Activated CD8-positive, alpha-beta T cell treated with anti-CD3 and anti-CD28 coated beads, Interleukin-2, amount 10 ng/mL, durations not matched to agents 7 days and 5 days (primary cell): Measurements from ENCODE around the gene LIN52. TPM values are rescaled to one million over a fixed set of nuclear protein-coding genes. Genes with fewer than 3 reads are reported as not detected.

Experiments used
- ATAC-seq: fragments of 150-1000 bp; cut with Tn5 transposase; one replicate; pipeline ENCODE4 v1.10.0; 2021; ENCODE audit warnings: moderate library complexity
- CTCF ChIA-PET: fragments of 350-600 bp; sonication (Branson Sonifier 250); formaldehyde crosslinking; loops from one replicate; lab custom pipeline; 2021; ENCODE audit warnings: antibody characterized with exemption; lab: Charles Lee
- POLR2A ChIA-PET: fragments of 350-600 bp; sonication (Branson Sonifier 250); formaldehyde crosslinking; loops from one replicate; lab custom pipeline; 2021; ENCODE audit warnings: antibody characterized with exemption; lab: Charles Lee
- DNase-seq: peaks from one replicate; pipeline ENCODE4 v3.0.0-alpha.2; 2020
- H3K27ac Mint-ChIP-seq: one replicate; pipeline ENCODE4 v1.8.0; 2021; ENCODE audit warnings: mild to moderate bottlenecking, mixed read lengths
- H3K27me3 Mint-ChIP-seq: one replicate; pipeline ENCODE4 v1.8.0; 2021; ENCODE audit warnings: low read depth, mixed read lengths
- H3K36me3 Mint-ChIP-seq: one replicate; pipeline ENCODE4 v1.8.0; 2021; ENCODE audit warnings: low read depth, mixed read lengths
- H3K4me1 Mint-ChIP-seq: one replicate; pipeline ENCODE4 v1.8.0; 2021; ENCODE audit warnings: low read depth, mixed read lengths
- H3K4me3 Mint-ChIP-seq: one replicate; pipeline ENCODE4 v1.8.0; 2021; ENCODE audit warnings: mild to moderate bottlenecking, mixed read lengths
- H3K9me3 Mint-ChIP-seq: one replicate; pipeline ENCODE4 v1.8.0; 2022; ENCODE audit warnings: mixed read lengths; ENCODE audit not compliant: insufficient read depth
- total RNA-seq, 2 experiments: library from RNA; stranded (reverse); gene quantifications; one replicate each; pipeline ENCODE4 v1.2.3, GENCODE V29; 2021

LIN52 gene
- total RNA-seq, 2 experiments from 2014 or later, result 14.9 to 15.2 TPM

- Mint-ChIP-seq H3K4me1 (peaks cover 13% of the 10 kb centered on the region), H3K4me3 (peak overlapping the region; percentile 22), H3K9me3 (no peaks in the 10 kb centered on the region), H3K36me3 (no peaks in the 10 kb centered on the region), H3K27ac (no peak overlapping the region), H3K27me3 (peaks cover 76% of the 10 kb centered on the region)
- DNase-seq (no peak), ATAC-seq (no peak)
- ChIA-PET POLR2A (no interaction called here), CTCF (interaction anchor here (2.2 kb wide), 1 partner anchor 16 kb away, joined by 6 read pairs; no protein-coding TSS in a partner anchor)
These were observed 156.9 kb downstream of the LIN52 start for GRCh38 chr14:74241652-74242017.

GRCh38 chr14:74242021-74242779 is 157.4 kb downstream of the LIN52 start:
- H3K27me3 Mint-ChIP-seq, result peaks cover 82% of the 10 kb centered on the region
- ATAC-seq, result no peak
- H3K4me1 Mint-ChIP-seq, result peaks cover 13% of the 10 kb centered on the region
- POLR2A ChIA-PET, result no interaction called here
- no peak for DNase-seq
- no peaks in the 10 kb centered on the region for H3K36me3 Mint-ChIP-seq
- H3K4me3 Mint-ChIP-seq, result no peak overlapping the region
- CTCF ChIA-PET, result interaction anchor here (1.2 to 2.2 kb wide), 2 partner anchors 10 to 15 kb away, joined by 3 to 6 read pairs; no protein-coding TSS in a partner anchor
- H3K27ac Mint-ChIP-seq, result no peak overlapping the region
- H3K9me3 Mint-ChIP-seq, result no peaks in the 10 kb centered on the region

- Mint-ChIP-seq H3K36me3 (no peaks in the 10 kb centered on the region), H3K9me3 (no peaks in the 10 kb centered on the region), H3K27ac (no peak overlapping the region), H3K27me3 (peaks cover 81% of the 10 kb centered on the region), H3K4me1 (peaks cover 13% of the 10 kb centered on the region), H3K4me3 (no peak overlapping the region)
- DNase-seq, result no peak
- ChIA-PET POLR2A (no interaction called here), CTCF (interaction anchor here (1.2 kb wide), 1 partner anchor 9 kb away, joined by 3 read pairs; no protein-coding TSS in a partner anchor)
- no peak for ATAC-seq
These were observed 158.0 kb downstream of the LIN52 start for GRCh38 chr14:74242780-74243042.

GRCh38 chr14:74243051-74243450 is 158.3 kb downstream of the LIN52 start:
- H3K4me3 Mint-ChIP-seq, result no peak overlapping the region

GRCh38 chr14:74244115-74244514 is 159.4 kb downstream of the LIN52 start:
- ChIA-PET CTCF (no interaction called here), POLR2A (no interaction called here)
- Mint-ChIP-seq H3K4me3 (no peak overlapping the region), H3K27me3 (peaks cover 71% of the 10 kb centered on the region), H3K4me1 (peaks cover 13% of the 10 kb centered on the region), H3K9me3 (no peaks in the 10 kb centered on the region), H3K27ac (no peak overlapping the region), H3K36me3 (no peaks in the 10 kb centered on the region)
- no peak for ATAC-seq
- no peak for DNase-seq

More at GRCh38 chr14:74243051-74243450, 158.3 kb downstream of the LIN52 start:
- CTCF ChIA-PET, result interaction anchor here (1.2 kb wide), 1 partner anchor 9 kb away, joined by 3 read pairs; no protein-coding TSS in a partner anchor
- no peak for ATAC-seq
- Mint-ChIP-seq H3K27me3 (peaks cover 81% of the 10 kb centered on the region), H3K4me1 (peaks cover 13% of the 10 kb centered on the region), H3K9me3 (no peaks in the 10 kb centered on the region), H3K27ac (no peak overlapping the region), H3K36me3 (no peaks in the 10 kb centered on the region)
- POLR2A ChIA-PET, result no interaction called here
- no peak for DNase-seq

- no peak for ATAC-seq
- ChIA-PET CTCF (no interaction called here), POLR2A (no interaction called here)
These were observed 160.5 kb downstream of the LIN52 start for GRCh38 chr14:74245292-74245691.

GRCh38 chr14:74246542-74246941 is 161.8 kb downstream of the LIN52 start:
- Mint-ChIP-seq H3K9me3 (no peaks in the 10 kb centered on the region), H3K27ac (no peak overlapping the region), H3K27me3 (peaks cover 63% of the 10 kb centered on the region), H3K4me1 (peaks cover 11% of the 10 kb centered on the region), H3K36me3 (no peaks in the 10 kb centered on the region), H3K4me3 (no peak overlapping the region)
- ATAC-seq, result no peak
- ChIA-PET POLR2A (no interaction called here), CTCF (interaction anchor here (0.7 to 1.7 kb wide), 3 partner anchors 11 to 501 kb away, joined by 3 to 7 read pairs (median 4); no protein-coding TSS in a partner anchor)
- DNase-seq, result no peak

More at GRCh38 chr14:74245292-74245691, 160.5 kb downstream of the LIN52 start:
- no peak for DNase-seq
- Mint-ChIP-seq H3K4me1 (peaks cover 13% of the 10 kb centered on the region), H3K9me3 (no peaks in the 10 kb centered on the region), H3K4me3 (no peak overlapping the region), H3K27ac (no peak overlapping the region), H3K27me3 (peaks cover 70% of the 10 kb centered on the region), H3K36me3 (no peaks in the 10 kb centered on the region)

GRCh38 chr14:74248017-74248416 is 163.3 kb downstream of the LIN52 start:
- ChIA-PET CTCF (interaction anchor here (1.2 kb wide), 2 partner anchors 9 to 136 kb away, joined by 3 read pairs; no protein-coding TSS in a partner anchor), POLR2A (no interaction called here)
- DNase-seq, result no peak
- H3K27ac Mint-ChIP-seq, result no peak overlapping the region
- no peak for ATAC-seq
- no peaks in the 10 kb centered on the region for H3K36me3 Mint-ChIP-seq
- H3K4me3 Mint-ChIP-seq, result no peak overlapping the region
- no peaks in the 10 kb centered on the region for H3K9me3 Mint-ChIP-seq
- peaks cover 54% of the 10 kb centered on the region for H3K27me3 Mint-ChIP-seq
- H3K4me1 Mint-ChIP-seq, result peaks cover 5% of the 10 kb centered on the region

GRCh38 chr14:74249433-74250375 is 164.9 kb downstream of the LIN52 start:
- Mint-ChIP-seq H3K36me3 (no peaks in the 10 kb centered on the region), H3K9me3 (no peaks in the 10 kb centered on the region), H3K4me1 (peaks cover 5% of the 10 kb centered on the region), H3K4me3 (no peak overlapping the region), H3K27me3 (peaks cover 42% of the 10 kb centered on the region), H3K27ac (no peak overlapping the region)
- DNase-seq (no peak), ATAC-seq (no peak)
- ChIA-PET POLR2A (no interaction called here), CTCF (no interaction called here)

Other genes with a start within 250 kb of the LIN52 start
- gene PTGR2, start 233.1 kb upstream of the LIN52 start, total RNA-seq, result 1 to 10 TPM; 1.4 to 1.8 TPM
- gene ZNF410, start 198.1 kb upstream of the LIN52 start, total RNA-seq, result 10 to 100 TPM; 49.7 to 50.2 TPM
- gene FAM161B, start 134.9 kb upstream of the LIN52 start, total RNA-seq, result 1 to 10 TPM; 1.2 to 1.7 TPM
- 10 to 100 TPM; 18.9 to 19.0 TPM for gene COQ6, start 134.7 kb upstream of the LIN52 start, total RNA-seq
- gene ENTPD5, start 65.7 kb upstream of the LIN52 start, total RNA-seq, result 10 to 100 TPM; 13.0 to 13.8 TPM
- gene BBOF1, start 65.6 kb upstream of the LIN52 start, total RNA-seq, result 1 to 10 TPM; 1.2 to 1.3 TPM
- 10 to 100 TPM; 13.0 to 14.2 TPM for gene ALDH6A1, start 503 bp upstream of the LIN52 start, total RNA-seq
- not detected for gene VSX2, start 154.5 kb downstream of the LIN52 start, total RNA-seq
- gene ABCD4, start 218.0 kb downstream of the LIN52 start, total RNA-seq, result 10 to 100 TPM; 41.9 to 43.2 TPM